GM20431 (cell line): ENCODE data around the gene ZER1.
"Not testable (repeated sequence)": the region's sequence is repeated elsewhere in the genome, so short reads cannot be mapped to it uniquely, and the experiment has no call there.

ENCODE experiments used
- in situ Hi-C: fragments of 300-500 bp; cut with MseI, MboI; formaldehyde crosslinking; loops from one replicate; pipeline ENCODE4 v1.15.0; 2020; ENCODE audit warnings: low sequenced_read_pairs; ENCODE audit not compliant: unreplicated experiment

Gene ZER1

GRCh38 chr9:128771745-128772519, at the start of gene ZER1:
Gene ZER1, minus strand, starts transcription at chr9:128771927. Its CDS starts 16,362 bp downstream, at chr9:128755565.
- in situ Hi-C loops = no loop called here

GRCh38 chr9:128820665-128821583, 49.2 kb upstream of the ZER1 start:
- in situ Hi-C loops = no loop called here

- in situ Hi-C loops = no loop called here
Measured at GRCh38 chr9:128819716-128820664, 48.3 kb upstream of the ZER1 start.

- in situ Hi-C loops = no loop called here
Measured at GRCh38 chr9:128818839-128819715, 47.4 kb upstream of the ZER1 start.

GRCh38 chr9:128818099-128818838, 46.5 kb upstream of the ZER1 start, which contains the start of gene ENDOG:
Gene ENDOG, plus strand, starts transcription at chr9:128818500. Its CDS starts 185 bp downstream, at chr9:128818685.
- in situ Hi-C loops = no loop called here

- in situ Hi-C loops = no loop called here
Measured at GRCh38 chr9:128810873-128811272, 39.1 kb upstream of the ZER1 start.

GRCh38 chr9:128809831-128810230, 38.1 kb upstream of the ZER1 start:
- in situ Hi-C loops = no loop called here

GRCh38 chr9:128809036-128809599, 37.4 kb upstream of the ZER1 start:
- in situ Hi-C loops = no loop called here

- in situ Hi-C loops = no loop called here
Measured at GRCh38 chr9:128808543-128808942, 36.8 kb upstream of the ZER1 start.

- in situ Hi-C loops = no loop called here
Measured at GRCh38 chr9:128807827-128808226, 36.1 kb upstream of the ZER1 start.

- in situ Hi-C loops = no loop called here
Measured at GRCh38 chr9:128805661-128806060, 33.9 kb upstream of the ZER1 start.

- in situ Hi-C loops = no loop called here
Measured at GRCh38 chr9:128802482-128802881, 30.8 kb upstream of the ZER1 start.

GRCh38 chr9:128800061-128800460, 28.3 kb upstream of the ZER1 start:
- in situ Hi-C loops = no loop called here

GRCh38 chr9:128798896-128799295, 27.2 kb upstream of the ZER1 start:
- in situ Hi-C loops = no loop called here

- in situ Hi-C loops = not testable (repeated sequence)
Measured at GRCh38 chr9:128794961-128795360, 23.2 kb upstream of the ZER1 start.

GRCh38 chr9:128792978-128793686, 21.4 kb upstream of the ZER1 start:
- in situ Hi-C loops = no loop called here

- in situ Hi-C loops = no loop called here
Measured at GRCh38 chr9:128792134-128792533, 20.4 kb upstream of the ZER1 start.
